Hematopoietic multipotent progenitor cell treated with erythropoietin and hydrocortisone succinate and interleukin-3 and kit ligand, for 17 days (in vitro differentiated cells): ENCODE measurements around the gene SFT2D3.

Experiments used
- DNase-seq: peaks from one replicate; pipeline ENCODE4 v3.0.0-alpha.2; 2015; ENCODE audit warnings: low spot score

SFT2D3 gene

DNA sequence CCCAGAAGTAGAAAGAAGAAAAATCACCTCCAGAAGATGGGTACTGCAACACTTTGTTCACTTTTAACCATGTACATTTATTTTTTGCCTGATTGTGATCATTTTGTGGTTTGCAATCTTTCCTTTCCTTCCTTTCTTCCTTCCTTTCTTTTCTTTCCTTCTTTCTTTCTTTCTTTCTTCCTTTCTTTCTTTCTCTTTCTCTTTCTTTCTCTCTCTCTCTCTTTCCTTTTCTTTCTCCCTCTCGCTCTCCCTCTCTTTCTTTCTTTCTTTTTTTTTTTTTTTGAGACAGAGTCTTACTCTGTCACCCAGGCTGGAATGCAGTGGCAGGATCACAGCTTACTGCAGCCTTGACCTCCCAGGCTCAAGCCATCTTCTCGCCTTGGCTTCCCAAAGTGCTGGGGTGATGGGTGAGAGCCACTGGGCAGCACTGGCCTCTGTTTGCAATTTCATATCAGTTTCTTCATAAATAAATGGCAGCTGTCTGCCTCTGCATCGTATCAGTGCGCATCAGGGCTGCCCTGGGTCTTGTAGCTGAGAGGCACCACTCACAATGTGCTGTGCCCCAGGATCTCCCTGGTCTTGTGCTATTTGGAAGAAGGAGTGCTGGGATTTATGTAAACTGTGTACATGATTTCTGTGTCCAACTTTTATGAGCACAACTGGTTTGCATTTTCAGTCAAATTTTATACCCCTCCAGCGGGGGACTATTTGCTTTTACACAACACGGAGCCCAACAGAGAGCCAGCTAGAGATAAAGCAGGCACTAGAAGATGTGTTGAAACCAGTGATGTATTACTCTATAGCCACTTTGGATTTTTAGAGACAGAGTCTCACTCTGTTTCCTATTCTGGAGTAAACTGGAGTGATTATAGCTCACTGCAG is 19.1 kb upstream of the SFT2D3 start:
- DNase-seq = no peak

- DNase-seq = no peak
Observed at GRCh38 chr2:127683056-127683455, 18.2 kb upstream of the SFT2D3 start.

DNA sequence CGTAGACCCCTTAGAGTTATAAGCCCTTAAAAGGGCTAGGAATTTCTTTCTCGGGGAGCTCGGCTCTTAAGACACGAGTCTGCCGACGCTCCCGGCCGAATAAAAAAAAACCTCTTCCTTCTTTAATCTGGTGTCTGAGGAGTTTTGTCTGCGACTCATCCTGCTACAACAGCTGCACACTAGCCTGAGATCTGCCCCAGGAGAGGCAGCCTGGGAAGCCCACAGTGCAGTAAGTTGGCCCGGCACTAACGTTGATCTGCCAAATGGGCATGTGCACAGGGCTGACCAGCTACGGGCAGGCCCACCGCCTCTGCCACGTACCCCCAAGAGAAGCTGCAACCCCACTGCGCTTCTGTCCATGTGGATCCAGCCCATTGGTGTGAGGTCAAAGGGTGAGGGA is 17.5 kb upstream of the SFT2D3 start:
- DNase-seq = no peak

- DNase-seq = no peak
Observed at GRCh38 chr2:127685410-127686080, 15.8 kb upstream of the SFT2D3 start.

- no peak for DNase-seq
Observed at GRCh38 chr2:127688405-127688804, 12.9 kb upstream of the SFT2D3 start.

- no peak for DNase-seq
Observed at GRCh38 chr2:127690696-127691095, 10.6 kb upstream of the SFT2D3 start.

GRCh38 chr2:127694986-127695385 is 6.3 kb upstream of the SFT2D3 start:
- DNase-seq = no peak

GRCh38 chr2:127695491-127696472 is 5.5 kb upstream of the SFT2D3 start:
- DNase-seq = no peak

- DNase-seq = no peak
Observed at GRCh38 chr2:127697482-127698180, 3.7 kb upstream of the SFT2D3 start.

- no peak for DNase-seq
Observed at GRCh38 chr2:127698553-127699355, 2.5 kb upstream of the SFT2D3 start.

- peak; percentile 62 for DNase-seq
Observed at GRCh38 chr2:127700527-127701192, 637 bp upstream of the SFT2D3 start.

DNA sequence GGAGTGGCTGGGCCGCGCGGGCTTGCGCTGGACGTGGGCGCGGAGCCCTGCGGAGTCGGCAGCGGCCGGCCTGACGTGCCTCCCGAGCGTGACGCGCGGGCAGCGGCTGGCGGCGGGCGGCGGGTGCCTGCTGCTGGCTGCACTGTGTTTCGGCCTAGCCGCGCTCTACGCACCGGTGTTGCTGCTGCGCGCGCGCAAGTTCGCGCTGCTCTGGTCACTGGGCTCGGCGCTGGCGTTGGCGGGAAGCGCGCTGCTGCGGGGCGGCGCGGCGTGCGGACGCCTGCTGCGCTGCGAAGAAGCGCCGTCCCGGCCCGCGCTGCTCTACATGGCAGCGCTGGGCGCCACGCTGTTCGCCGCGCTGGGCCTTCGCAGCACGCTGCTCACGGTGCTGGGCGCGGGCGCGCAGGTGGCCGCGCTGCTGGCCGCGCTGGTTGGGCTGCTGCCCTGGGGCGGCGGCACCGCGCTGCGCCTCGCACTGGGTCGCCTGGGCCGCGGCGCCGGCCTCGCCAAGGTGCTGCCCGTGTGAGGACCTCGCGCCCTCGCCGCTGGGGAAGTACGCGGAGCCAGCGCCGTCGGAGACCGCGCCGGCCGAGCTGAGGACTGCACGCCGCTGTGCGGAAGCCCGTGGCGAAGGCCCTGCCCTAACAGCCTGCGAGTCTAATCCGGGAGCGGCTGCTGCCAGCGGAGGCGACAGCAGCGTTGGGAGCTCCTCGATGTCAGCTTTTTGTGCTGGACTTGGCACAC is 526 bp downstream of the SFT2D3 start:
- peak; percentile 63 for DNase-seq

- no peak for DNase-seq
Observed at GRCh38 chr2:127702395-127703009, 1.2 kb downstream of the SFT2D3 start.

DNA sequence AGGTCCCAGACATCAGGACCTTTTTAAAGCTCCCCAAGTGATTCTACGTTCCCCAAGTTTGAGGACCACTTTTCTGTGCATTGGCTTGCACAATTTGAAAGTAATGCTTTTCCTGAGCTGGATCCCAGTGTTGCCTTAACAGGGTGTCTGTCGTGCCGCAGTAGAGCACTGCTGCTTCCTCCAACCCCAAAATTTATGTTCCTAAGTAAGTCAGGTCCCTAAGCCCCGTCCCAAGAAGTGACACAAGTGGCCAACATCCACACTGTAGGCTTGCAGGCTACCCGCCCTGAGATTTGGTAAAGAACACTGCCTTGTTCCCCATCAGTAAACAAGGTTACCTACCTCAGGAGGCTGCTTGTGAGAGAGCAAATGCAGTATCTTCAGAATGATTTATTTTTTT is 2.0 kb downstream of the SFT2D3 start:
- DNase-seq = no peak

- no peak for DNase-seq
Observed at GRCh38 chr2:127704641-127705390, 3.5 kb downstream of the SFT2D3 start.

- no peak for DNase-seq
Observed at GRCh38 chr2:127705391-127706065, 4.2 kb downstream of the SFT2D3 start.

- DNase-seq = no peak
Observed at GRCh38 chr2:127706215-127706990, 5.1 kb downstream of the SFT2D3 start.
